Esophagus muscularis mucosa (tissue), 4 donors: ENCODE results near the gene CEP112. TPM values are rescaled to one million over a fixed set of nuclear protein-coding genes. Genes with fewer than 3 reads are reported as not detected.

Source experiments
- DNase-seq: peaks from one replicate; pipeline ENCODE4 v3.0.0-alpha.2; 2017; ENCODE audit errors: extremely low spot score
- H3K27ac ChIP-seq, 4 donors: fragments of 200-600 bp; sonication (generic); replicated peaks in 1 of 4; 1 replicate in 3 of 4; 2 replicates in 1 of 4; pipeline ENCODE4 v1.5.1; 2016 to 2019; ENCODE audit warnings: mild to moderate bottlenecking in 1 of 4
- H3K27me3 ChIP-seq, 4 donors: fragments of 200-600 bp; sonication (generic); one replicate each; pipeline versions ENCODE4 v1.5.1 to v1.6.0; 2016 to 2019
- H3K36me3 ChIP-seq, 4 donors: fragments of 200-600 bp; sonication (generic); one replicate each; pipeline ENCODE4 v1.5.1; 2016 to 2019
- H3K4me1 ChIP-seq, 4 donors: fragments of 200-600 bp; sonication (generic); one replicate each; pipeline ENCODE4 v1.5.1; 2016 to 2019
- H3K4me3 ChIP-seq, 4 donors: fragments of 200-600 bp; sonication (generic); 1 replicate in 2 of 4; 2 replicates in 2 of 4; pipeline ENCODE4 v1.5.1; 2016 to 2019; ENCODE audit warnings: mild to moderate bottlenecking in 4 of 4, moderate library complexity in 1 of 4
- H3K9me3 ChIP-seq, 4 donors: fragments of 200-600 bp; sonication (generic); 1 replicate in 3 of 4; 2 replicates in 1 of 4; pipeline ENCODE4 v1.5.1; 2016 to 2019
- EP300 ChIP-seq: sonication (generic); formaldehyde crosslinking; IDR thresholded peaks from one replicate; pipeline ENCODE4 v1.6.1; 2017; ENCODE audit warnings: antibody characterized with exemption
- POLR2A ChIP-seq: fragments of 450-650 bp; IDR thresholded peaks from one replicate; pipeline ENCODE4 v1.6.1; 2017; ENCODE audit warnings: antibody characterized with exemption, moderate library complexity, mild to moderate bottlenecking, low read depth
- POLR2AphosphoS5 ChIP-seq, 2 donors: sonication (generic); formaldehyde crosslinking; IDR thresholded peaks; one replicate each; pipeline ENCODE4 v1.6.1; 2017; ENCODE audit warnings: antibody characterized with exemption in 2 of 2
- WGBS: methylation state at CpG from one replicate; pipeline ENCODE4 v1.1.5; 2018; 5-methylcytosine and 5-hydroxymethylcytosine counted together
- intact Hi-C: fragments of 100-400 bp; cut with DNase I; formaldehyde crosslinking; loops from one replicate; pipeline ENCODE4 v1.15.1; 2023
- total RNA-seq, 4 donors: library from RNA; depleted of rRNA; stranded (reverse); fragments of >200 nt; gene quantifications; one replicate each; pipeline versions ENCODE4 v1.1.0 to v1.2.1, GENCODE V29; 2016
- TF ChIP-seq, protein P1 (sequence below), 3 experiments: fragments of 200-600 bp in 2 of 3; fragments of 450-650 bp in 1 of 3; sonication (generic) in 2 of 3; IDR thresholded peaks; one replicate each; pipeline ENCODE4 v1.5.1; 2017 to 2019; ENCODE audit warnings: antibody characterized with exemption in 3 of 3, mild to moderate bottlenecking in 2 of 3, moderate library complexity in 1 of 3

Gene CEP112
- total RNA-seq, 4 donors from 2014 or later, result 17.0 to 24.7 (median 23.2) TPM

DNA sequence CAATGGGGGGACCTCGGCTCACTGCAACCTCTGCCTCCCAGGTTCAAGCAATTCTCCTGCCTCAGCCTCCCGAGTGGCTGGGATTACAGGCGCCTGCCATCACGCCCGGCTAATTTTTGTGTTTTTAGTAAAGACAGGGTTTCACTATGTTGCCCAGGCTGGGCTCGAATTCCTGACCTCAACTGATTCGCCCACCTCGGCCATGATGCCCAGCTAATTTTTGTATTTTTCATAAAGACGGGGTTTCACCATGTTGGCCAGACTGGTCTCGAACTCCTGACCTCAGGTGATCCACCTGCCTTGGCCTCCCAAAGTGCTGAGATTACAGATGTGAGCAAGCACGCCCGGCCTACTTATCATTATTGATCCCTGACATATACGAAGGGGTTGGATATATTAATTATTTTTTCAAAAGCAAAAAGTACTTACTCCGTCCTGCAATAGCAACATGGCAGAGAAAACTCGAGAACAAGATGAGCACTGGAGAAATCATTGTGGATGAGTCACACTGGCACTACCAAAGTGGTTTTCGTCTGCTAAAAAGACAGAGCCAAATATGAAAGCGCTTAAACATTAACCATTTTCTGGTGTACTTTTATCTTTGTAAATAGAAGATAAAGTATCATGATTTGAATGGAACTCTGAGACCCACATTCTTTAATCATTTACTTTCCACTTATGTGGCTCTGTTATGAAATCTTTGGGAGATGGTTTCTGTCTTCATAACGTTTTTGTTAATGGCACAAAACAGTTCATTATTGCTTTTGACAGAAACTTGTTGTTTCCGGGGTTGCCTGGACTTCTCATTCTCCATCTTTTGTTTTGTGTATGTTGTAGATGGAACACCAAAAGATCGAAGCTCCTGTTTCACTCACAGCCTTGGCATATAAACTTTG, 37.2 kb upstream of the CEP112 start, which contains the start of gene APOH:
TSS of gene APOH (minus strand) at position 529 of the 896 bp plus-strand sequence. CDS start at position 493, 36 bp downstream.
- WGBS, result 91% methylated on average over 20 of the region's 20 CpGs
- intact Hi-C loops, result no loop called here
- Histone ChIP-seq H3K9me3 (no peaks in the 10 kb centered on the region), H3K27me3 (no peaks in the 10 kb centered on the region), H3K36me3 (no peaks in the 10 kb centered on the region), H3K4me1 (no peaks in the 10 kb centered on the region), H3K27ac (no peak within 1 kb of the TSS), H3K4me3 (no peak within 1 kb of the TSS)
- TF ChIP-seq POLR2A, result no peak
- DNase-seq, result no peak

DNA sequence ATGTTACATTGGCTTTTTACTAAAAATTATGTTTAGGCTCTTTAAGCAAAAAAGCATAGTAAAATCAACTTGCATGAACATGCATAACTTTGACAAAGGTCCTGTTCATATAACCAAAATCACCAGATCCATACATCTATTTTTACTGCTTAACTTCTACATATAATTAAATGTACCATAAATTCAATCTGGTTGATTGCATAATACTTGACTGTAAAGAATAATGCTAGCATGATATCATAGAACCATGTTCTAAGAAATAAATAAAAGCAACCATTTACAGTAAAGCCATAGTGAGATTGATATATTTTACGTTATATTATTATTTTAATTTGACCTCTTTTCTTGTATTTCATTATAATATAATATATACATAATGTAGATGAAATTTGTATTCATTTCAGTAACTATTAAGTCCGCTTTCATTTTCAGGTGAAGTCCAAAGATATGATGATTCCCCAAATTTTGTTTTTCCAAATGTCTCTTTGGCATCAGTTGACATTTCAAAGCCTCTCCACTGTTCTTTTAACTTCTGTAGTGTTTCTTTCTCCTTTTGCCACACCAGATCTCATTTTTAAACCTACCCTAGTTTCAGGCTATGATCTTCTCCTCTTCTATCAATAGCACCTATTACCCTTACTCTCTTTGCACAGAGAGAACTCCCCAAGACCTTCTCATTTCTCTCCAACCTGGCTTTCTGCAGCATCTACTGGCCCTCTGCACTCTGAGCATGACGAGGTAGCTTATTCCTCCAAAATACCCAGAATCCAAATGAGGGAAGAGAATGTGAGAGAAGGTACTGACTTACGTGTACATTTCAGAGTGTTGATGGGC, 35.5 kb upstream of the CEP112 start:
- H3K9me3 ChIP-seq, result no peaks in the 10 kb centered on the region
- H3K4me1 ChIP-seq, result no peaks in the 10 kb centered on the region
- 95% methylated on average over 4 of the region's 4 CpGs for WGBS
- TF ChIP-seq POLR2AphosphoS5 (IDR thresholded peaks at IDR 0.05) (no peak), EP300 (no peak), POLR2A (no peak)
- TF ChIP-seq, protein P1, sequence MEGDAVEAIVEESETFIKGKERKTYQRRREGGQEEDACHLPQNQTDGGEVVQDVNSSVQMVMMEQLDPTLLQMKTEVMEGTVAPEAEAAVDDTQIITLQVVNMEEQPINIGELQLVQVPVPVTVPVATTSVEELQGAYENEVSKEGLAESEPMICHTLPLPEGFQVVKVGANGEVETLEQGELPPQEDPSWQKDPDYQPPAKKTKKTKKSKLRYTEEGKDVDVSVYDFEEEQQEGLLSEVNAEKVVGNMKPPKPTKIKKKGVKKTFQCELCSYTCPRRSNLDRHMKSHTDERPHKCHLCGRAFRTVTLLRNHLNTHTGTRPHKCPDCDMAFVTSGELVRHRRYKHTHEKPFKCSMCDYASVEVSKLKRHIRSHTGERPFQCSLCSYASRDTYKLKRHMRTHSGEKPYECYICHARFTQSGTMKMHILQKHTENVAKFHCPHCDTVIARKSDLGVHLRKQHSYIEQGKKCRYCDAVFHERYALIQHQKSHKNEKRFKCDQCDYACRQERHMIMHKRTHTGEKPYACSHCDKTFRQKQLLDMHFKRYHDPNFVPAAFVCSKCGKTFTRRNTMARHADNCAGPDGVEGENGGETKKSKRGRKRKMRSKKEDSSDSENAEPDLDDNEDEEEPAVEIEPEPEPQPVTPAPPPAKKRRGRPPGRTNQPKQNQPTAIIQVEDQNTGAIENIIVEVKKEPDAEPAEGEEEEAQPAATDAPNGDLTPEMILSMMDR (IDR thresholded peaks at IDR 0.05), result no peak
- H3K27me3 ChIP-seq, result no peaks in the 10 kb centered on the region
- H3K4me3 ChIP-seq, result no peak overlapping the region
- no peaks in the 10 kb centered on the region for H3K36me3 ChIP-seq
- intact Hi-C loops, result no loop called here
- no peak overlapping the region for H3K27ac ChIP-seq
- no peak for DNase-seq

DNA sequence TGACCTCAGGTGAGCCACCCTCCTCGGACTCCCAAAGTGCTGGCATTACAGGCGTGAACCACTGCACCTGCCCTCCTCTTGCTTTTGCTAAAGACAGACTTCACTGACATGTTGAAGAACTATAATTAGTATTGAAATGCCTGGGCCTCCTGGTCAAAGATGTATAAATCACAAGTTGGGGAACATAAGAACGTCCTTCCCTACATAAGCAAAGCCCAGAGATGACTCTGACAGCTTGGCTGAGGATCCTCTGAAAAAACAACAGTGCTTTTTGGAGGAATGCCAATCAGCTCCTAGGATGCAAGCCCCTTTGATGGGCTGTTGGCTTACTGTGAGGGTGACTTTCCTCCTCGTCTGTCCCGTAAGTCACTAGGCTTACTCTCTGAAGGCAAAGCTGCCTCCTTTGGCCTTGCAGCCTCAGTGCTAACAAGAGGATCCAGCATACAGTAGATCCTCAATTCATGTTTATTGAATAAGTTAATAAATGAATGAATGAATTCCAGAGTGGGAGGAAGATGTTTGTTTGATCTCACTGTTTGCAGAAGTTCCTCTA, 30.9 kb upstream of the CEP112 start:
- Histone ChIP-seq H3K4me1 (no peaks in the 10 kb centered on the region), H3K9me3 (no peaks in the 10 kb centered on the region), H3K27me3 (no peaks in the 10 kb centered on the region), H3K4me3 (no peak overlapping the region), H3K27ac (no peak overlapping the region), H3K36me3 (no peaks in the 10 kb centered on the region)
- no peak for DNase-seq
- TF ChIP-seq, protein P1 (IDR thresholded peaks at IDR 0.05), result no peak
- no peak for TF ChIP-seq POLR2A
- no peak for TF ChIP-seq EP300
- no peak for TF ChIP-seq POLR2AphosphoS5 (IDR thresholded peaks at IDR 0.05)
- 56% methylated on average over 5 of the region's 5 CpGs for WGBS
- intact Hi-C loops, result no loop called here

DNA sequence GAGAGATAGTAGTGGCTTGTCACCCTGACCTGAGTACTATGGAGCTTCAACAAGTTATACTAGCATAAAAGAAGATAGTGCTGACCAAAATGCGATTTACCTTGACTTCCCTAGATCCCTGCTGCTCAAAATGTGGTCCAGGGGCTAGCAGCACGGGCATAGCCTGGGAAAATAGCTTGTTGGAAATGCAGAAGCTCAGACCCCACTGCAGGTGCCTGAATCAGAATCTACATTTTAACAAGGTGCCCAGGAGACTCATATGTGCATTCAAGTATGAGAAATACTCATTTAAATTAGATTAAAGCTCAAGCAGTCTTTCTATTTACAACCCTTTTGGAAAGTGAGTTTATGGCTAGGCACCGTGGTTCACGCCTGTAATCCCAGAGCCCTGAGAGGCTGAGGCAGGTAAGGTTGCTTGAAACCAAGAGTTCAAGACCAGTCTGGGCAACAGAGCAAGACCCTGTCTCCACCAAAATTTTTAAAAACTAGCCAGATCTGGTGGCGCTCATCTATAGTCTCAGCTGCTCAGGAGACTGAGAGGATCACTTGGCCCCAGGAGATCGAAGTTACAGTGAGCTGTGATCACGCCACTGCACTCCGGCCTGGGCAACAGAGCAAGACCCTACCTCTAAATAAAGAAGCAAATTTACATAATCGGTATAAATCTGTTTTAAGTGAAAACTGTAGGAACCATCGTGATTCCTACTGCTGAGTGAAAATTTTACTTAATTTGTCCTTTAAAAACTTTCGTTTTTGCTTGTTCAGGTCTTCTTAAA, 30.0 kb upstream of the CEP112 start:
- Histone ChIP-seq H3K4me1 (no peaks in the 10 kb centered on the region), H3K4me3 (no peak overlapping the region), H3K9me3 (no peaks in the 10 kb centered on the region), H3K36me3 (no peaks in the 10 kb centered on the region), H3K27me3 (no peaks in the 10 kb centered on the region), H3K27ac (no peak overlapping the region)
- WGBS, result 85% methylated on average over 11 of the region's 11 CpGs
- TF ChIP-seq POLR2AphosphoS5 (IDR thresholded peaks at IDR 0.05) (no peak), EP300 (no peak), POLR2A (no peak)
- TF ChIP-seq, protein P1 (IDR thresholded peaks at IDR 0.05), result no peak
- no peak for DNase-seq
- intact Hi-C loops, result no loop called here
